HCT116 (cell line): ENCODE results near the gene LDLRAD4. TPM values are rescaled to one million over a fixed set of nuclear protein-coding genes. Genes with fewer than 3 reads are reported as not detected.

Source experiments
- ATAC-seq: fragments of 200-7000 bp; cut with Tn5 transposase; 2 replicates; pipeline ENCODE4 v1.9.1; 2020; ENCODE audit warnings: mild to moderate bottlenecking, moderate library complexity
- BruUV-seq: library from RNA; stranded (reverse); fragments of 400-500 nt; replicated peaks from 2 replicates; lab custom pipeline; 2021; lab: Mats Ljungman, UMichigan
- CTCF ChIA-PET: fragments of 300-600 bp; sonication (Branson Sonifier 250); formaldehyde crosslinking; loops from one replicate; lab custom pipeline; 2021; ENCODE audit warnings: antibody characterized with exemption; lab: Charles Lee
- POLR2A ChIA-PET: fragments of 300-600, 350-600 bp; sonication (Branson Sonifier 250); formaldehyde crosslinking; loops from one replicate; lab custom pipeline; 2021; ENCODE audit warnings: antibody characterized with exemption; lab: Charles Lee
- RAD21 ChIA-PET, 2 experiments: fragments of 300-600 bp; sonication (Branson Sonifier 250); formaldehyde crosslinking; loops; one replicate each; lab custom pipeline; 2023; ENCODE audit warnings: low total read pairs in 2 of 2; ENCODE audit not compliant: uncharacterized antibody in 2 of 2, unreplicated experiment in 2 of 2, low non-redundant PET in 1 of 2; lab: Charles Lee
- DNase-seq: peaks from one replicate; pipeline ENCODE4 v3.0.0-alpha.2; 2010; ENCODE audit warnings: low read depth, low spot score
- H2AFZ ChIP-seq: fragments of 200-600 bp; shearing (Covaris generic), sonication (generic); 2 replicates; pipeline ENCODE4 v1.6.1; 2017; ENCODE audit warnings: low read depth, mixed run types, mixed read lengths, antibody characterized with exemption, low read length; ENCODE audit not compliant: poor library complexity, severe bottlenecking
- H3K27ac ChIP-seq: 2 replicates; pipeline ENCODE4 v1.5.1; 2012; ENCODE audit warnings: low read depth, low read length
- H3K27me3 ChIP-seq: fragments of 200-600 bp; sonication (generic); 2 replicates; pipeline ENCODE4 v1.6.1; 2016; ENCODE audit warnings: mixed run types, low read length, mixed read lengths; ENCODE audit not compliant: insufficient read depth
- H3K36me3 ChIP-seq, 2 experiments: fragments of 200-500 bp in 1 of 2; fragments of 200-600 bp in 1 of 2; sonication (Bioruptor generic) in 1 of 2; sonication (generic) in 1 of 2; 2 replicates each; pipeline versions ENCODE4 v1.5.1 to v1.6.1; 2014 to 2016; ENCODE audit warnings: low read length in 2 of 2, inconsistent platforms in 1 of 2, mixed read lengths in 1 of 2, mixed run types in 1 of 2; ENCODE audit not compliant: insufficient read depth in 2 of 2, control insufficient read depth in 1 of 2
- H3K4me1 ChIP-seq, 2 experiments: fragments of 200-600 bp in 1 of 2; sonication (generic) in 1 of 2; 2 replicates each; pipeline versions ENCODE4 v1.5.1 to v1.6.1; 2012 to 2017; ENCODE audit warnings: low read length in 2 of 2, inconsistent platforms in 1 of 2, mild to moderate bottlenecking in 1 of 2, mixed read lengths in 1 of 2, mixed run types in 1 of 2, moderate library complexity in 1 of 2; ENCODE audit not compliant: insufficient read depth in 2 of 2, control insufficient read depth in 1 of 2
- H3K4me2 ChIP-seq: fragments of 200-600 bp; sonication (generic); 2 replicates; pipeline ENCODE4 v1.6.1; 2017; ENCODE audit warnings: mixed run types, low read length, mixed read lengths
- H3K4me3 ChIP-seq, 2 experiments: fragments of 200-600 bp in 1 of 2; sonication (generic) in 1 of 2; replicated peaks in 1 of 2; 2 replicates each; pipeline ENCODE4 v1.5.1; 2011 to 2016; ENCODE audit warnings: low read length in 2 of 2, control low read depth in 1 of 2, low read depth in 1 of 2, mild to moderate bottlenecking in 1 of 2, mixed read lengths in 1 of 2, mixed run types in 1 of 2
- H3K79me2 ChIP-seq: fragments of 200-600 bp; sonication (generic); 2 replicates; pipeline ENCODE4 v1.6.1; 2017; ENCODE audit warnings: mild to moderate bottlenecking, mixed run types, low read length, moderate library complexity, mixed read lengths; ENCODE audit not compliant: insufficient read depth
- H3K9ac ChIP-seq: fragments of 200-600 bp; sonication (generic); 2 replicates; pipeline ENCODE4 v1.6.1; 2016; ENCODE audit warnings: low read length, mixed read lengths
- H3K9me2 ChIP-seq: fragments of 200-600 bp; sonication (generic), shearing (Covaris generic); 2 replicates; pipeline ENCODE4 v1.6.1; 2017; ENCODE audit warnings: mixed run types, mild to moderate bottlenecking, moderate library complexity; ENCODE audit not compliant: insufficient read depth
- H3K9me3 ChIP-seq, 2 experiments: fragments of 200-500 bp in 1 of 2; fragments of 200-600 bp in 1 of 2; sonication (Bioruptor generic) in 1 of 2; sonication (generic) in 1 of 2; 2 replicates each; pipeline ENCODE4 v1.6.1; 2014 to 2017; ENCODE audit warnings: low read length in 2 of 2, mixed read lengths in 2 of 2, inconsistent platforms in 1 of 2, low read depth in 1 of 2, mild to moderate bottlenecking in 1 of 2, mixed run types in 1 of 2, moderate library complexity in 1 of 2; ENCODE audit not compliant: control insufficient read depth in 1 of 2, insufficient read depth in 1 of 2
- H4K20me1 ChIP-seq: fragments of 200-600 bp; sonication (generic), shearing (Covaris generic); 2 replicates; pipeline ENCODE4 v1.6.1; 2017; ENCODE audit warnings: mixed run types, mild to moderate bottlenecking, moderate library complexity; ENCODE audit not compliant: insufficient read depth
- ATF3 ChIP-seq: IDR thresholded peaks from 2 replicates; pipeline ENCODE4 v1.6.1; 2012
- CBX3 ChIP-seq: IDR thresholded peaks from 2 replicates; pipeline ENCODE4 v1.6.1; 2012; ENCODE audit warnings: low read depth
- EZH2 ChIP-seq: fragments of 200-600 bp; sonication (generic); IDR thresholded peaks from 2 replicates; pipeline ENCODE4 v1.6.1; 2017; ENCODE audit warnings: antibody characterized with exemption, mixed run types
- EZH2phosphoT487 ChIP-seq: fragments of 200-600 bp; IDR thresholded peaks from 2 replicates; pipeline ENCODE4 v1.6.1; 2018; ENCODE audit warnings: antibody characterized with exemption, borderline replicate concordance
- JUND ChIP-seq: IDR thresholded peaks from 2 replicates; pipeline ENCODE4 v1.6.1; 2012
- POLR2AphosphoS5 ChIP-seq: IDR thresholded peaks from 2 replicates; pipeline ENCODE4 v1.6.1; 2011; ENCODE audit warnings: mild to moderate bottlenecking, low read depth, low read length, moderate library complexity
- SP1 ChIP-seq: IDR thresholded peaks from 2 replicates; pipeline ENCODE4 v1.6.1; 2012; ENCODE audit warnings: low read depth
- YY1 ChIP-seq: IDR thresholded peaks from 2 replicates; pipeline ENCODE4 v1.6.1; 2011; ENCODE audit warnings: low read length, low read depth, moderate library complexity, mild to moderate bottlenecking; ENCODE audit not compliant: insufficient replicate concordance; ENCODE audit errors: extremely low read depth
- ZFX ChIP-seq: fragments of 450-650 bp; IDR thresholded peaks from 2 replicates; pipeline ENCODE4 v1.6.1; 2017
- intact Hi-C: fragments of 100-400 bp; cut with micrococcal nuclease; formaldehyde crosslinking; loops from 2 replicates; pipeline ENCODE4 v1.10.0; 2022
- total RNA-seq: library from RNA; stranded (reverse); gene quantifications from one replicate; pipeline ENCODE4 v1.2.1, GENCODE V29; 2021; ENCODE audit not compliant: unreplicated experiment
- TF ChIP-seq, protein P1 (sequence below): IDR thresholded peaks from 2 replicates; pipeline ENCODE4 v1.6.1; 2011; ENCODE audit warnings: mild to moderate bottlenecking, low read length, moderate library complexity; ENCODE audit not compliant: insufficient replicate concordance; ENCODE audit errors: extremely low read depth
- TF ChIP-seq, protein P2 (sequence below): IDR thresholded peaks from 2 replicates; pipeline ENCODE4 v1.6.1; 2012; ENCODE audit warnings: low read depth

Gene LDLRAD4
- total RNA-seq, 1 experiment from 2014 or later: 1.2 TPM

DNA sequence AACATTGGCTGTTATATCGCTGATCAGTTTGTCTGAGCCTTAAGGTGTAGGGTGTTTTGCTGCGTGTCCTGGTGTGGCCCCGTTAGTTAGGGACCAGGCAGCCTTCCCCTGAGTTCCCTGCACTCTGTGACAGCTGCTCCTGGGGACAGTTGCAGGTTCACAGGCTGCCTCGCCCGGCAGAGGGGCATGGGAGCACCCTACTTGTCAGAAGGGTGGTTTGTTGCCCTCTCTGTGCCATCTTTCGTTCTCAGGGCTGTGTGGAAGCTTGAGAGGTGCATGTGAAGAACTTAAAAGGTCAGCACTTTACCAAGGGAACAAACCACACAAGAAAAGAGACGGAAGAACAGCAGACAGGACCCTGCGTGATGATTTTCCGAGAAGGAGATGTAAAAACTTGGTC lies 159.6 kb downstream of the LDLRAD4 start:
- no peaks in the 10 kb centered on the region for H4K20me1 ChIP-seq
- no peak overlapping the region for H2AFZ ChIP-seq
- POLR2A ChIA-PET: no interaction called here
- H3K4me1 ChIP-seq: peaks cover 15 to 20% of the 10 kb centered on the region in 2 experiments
- no peaks in the 10 kb centered on the region for H3K9me3 ChIP-seq
- no peak overlapping the region for H3K27ac ChIP-seq
- no peaks in the 10 kb centered on the region for H3K27me3 ChIP-seq
- no peaks in the 10 kb centered on the region for H3K36me3 ChIP-seq
- no peak overlapping the region for H3K9ac ChIP-seq
- H3K9me2 ChIP-seq: no peaks in the 10 kb centered on the region
- BruUV-seq: no TSS peak
- no peak for DNase-seq
- RAD21 ChIA-PET: no interaction called here
- no peak for ATAC-seq
- TF ChIP-seq EZH2 (no peak), POLR2AphosphoS5 (no peak), ATF3 (no peak), CBX3 (no peak), YY1 (no peak), SP1 (no peak), EZH2phosphoT487 (no peak), JUND (no peak), ZFX (no peak)
- TF ChIP-seq, protein P1, sequence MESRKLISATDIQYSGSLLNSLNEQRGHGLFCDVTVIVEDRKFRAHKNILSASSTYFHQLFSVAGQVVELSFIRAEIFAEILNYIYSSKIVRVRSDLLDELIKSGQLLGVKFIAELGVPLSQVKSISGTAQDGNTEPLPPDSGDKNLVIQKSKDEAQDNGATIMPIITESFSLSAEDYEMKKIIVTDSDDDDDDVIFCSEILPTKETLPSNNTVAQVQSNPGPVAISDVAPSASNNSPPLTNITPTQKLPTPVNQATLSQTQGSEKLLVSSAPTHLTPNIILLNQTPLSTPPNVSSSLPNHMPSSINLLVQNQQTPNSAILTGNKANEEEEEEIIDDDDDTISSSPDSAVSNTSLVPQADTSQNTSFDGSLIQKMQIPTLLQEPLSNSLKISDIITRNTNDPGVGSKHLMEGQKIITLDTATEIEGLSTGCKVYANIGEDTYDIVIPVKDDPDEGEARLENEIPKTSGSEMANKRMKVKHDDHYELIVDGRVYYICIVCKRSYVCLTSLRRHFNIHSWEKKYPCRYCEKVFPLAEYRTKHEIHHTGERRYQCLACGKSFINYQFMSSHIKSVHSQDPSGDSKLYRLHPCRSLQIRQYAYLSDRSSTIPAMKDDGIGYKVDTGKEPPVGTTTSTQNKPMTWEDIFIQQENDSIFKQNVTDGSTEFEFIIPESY: no peak
- TF ChIP-seq, protein P2, sequence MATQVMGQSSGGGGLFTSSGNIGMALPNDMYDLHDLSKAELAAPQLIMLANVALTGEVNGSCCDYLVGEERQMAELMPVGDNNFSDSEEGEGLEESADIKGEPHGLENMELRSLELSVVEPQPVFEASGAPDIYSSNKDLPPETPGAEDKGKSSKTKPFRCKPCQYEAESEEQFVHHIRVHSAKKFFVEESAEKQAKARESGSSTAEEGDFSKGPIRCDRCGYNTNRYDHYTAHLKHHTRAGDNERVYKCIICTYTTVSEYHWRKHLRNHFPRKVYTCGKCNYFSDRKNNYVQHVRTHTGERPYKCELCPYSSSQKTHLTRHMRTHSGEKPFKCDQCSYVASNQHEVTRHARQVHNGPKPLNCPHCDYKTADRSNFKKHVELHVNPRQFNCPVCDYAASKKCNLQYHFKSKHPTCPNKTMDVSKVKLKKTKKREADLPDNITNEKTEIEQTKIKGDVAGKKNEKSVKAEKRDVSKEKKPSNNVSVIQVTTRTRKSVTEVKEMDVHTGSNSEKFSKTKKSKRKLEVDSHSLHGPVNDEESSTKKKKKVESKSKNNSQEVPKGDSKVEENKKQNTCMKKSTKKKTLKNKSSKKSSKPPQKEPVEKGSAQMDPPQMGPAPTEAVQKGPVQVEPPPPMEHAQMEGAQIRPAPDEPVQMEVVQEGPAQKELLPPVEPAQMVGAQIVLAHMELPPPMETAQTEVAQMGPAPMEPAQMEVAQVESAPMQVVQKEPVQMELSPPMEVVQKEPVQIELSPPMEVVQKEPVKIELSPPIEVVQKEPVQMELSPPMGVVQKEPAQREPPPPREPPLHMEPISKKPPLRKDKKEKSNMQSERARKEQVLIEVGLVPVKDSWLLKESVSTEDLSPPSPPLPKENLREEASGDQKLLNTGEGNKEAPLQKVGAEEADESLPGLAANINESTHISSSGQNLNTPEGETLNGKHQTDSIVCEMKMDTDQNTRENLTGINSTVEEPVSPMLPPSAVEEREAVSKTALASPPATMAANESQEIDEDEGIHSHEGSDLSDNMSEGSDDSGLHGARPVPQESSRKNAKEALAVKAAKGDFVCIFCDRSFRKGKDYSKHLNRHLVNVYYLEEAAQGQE: no peak
- CTCF ChIA-PET: no interaction called here
- H3K79me2 ChIP-seq: no peaks in the 10 kb centered on the region
- H3K4me3 ChIP-seq: no peak overlapping the region
- intact Hi-C loops: no loop called here
- no peak overlapping the region for H3K4me2 ChIP-seq
